ENCODE measurements around the gene ICE2.

DNA sequence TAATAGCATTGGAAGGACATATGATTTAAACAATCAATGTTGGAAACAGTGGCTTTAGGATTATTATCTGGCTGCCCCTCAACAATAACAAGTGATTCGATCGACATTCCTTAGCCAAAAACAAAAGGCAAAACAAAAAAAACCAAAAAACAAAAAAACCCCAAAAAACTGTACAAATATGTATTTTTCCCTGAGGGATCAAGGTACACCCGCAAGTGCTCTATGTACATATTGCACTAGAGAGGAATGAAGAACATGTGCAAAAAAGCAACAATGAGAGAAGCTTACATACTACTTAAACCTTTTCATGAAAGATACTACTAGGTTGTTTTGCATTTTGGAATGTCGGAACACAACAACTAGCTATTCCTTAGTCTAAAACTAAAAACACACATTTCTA lies 14.2 kb upstream of the ICE2 start:
- TF ChIP-seq, protein P1, sequence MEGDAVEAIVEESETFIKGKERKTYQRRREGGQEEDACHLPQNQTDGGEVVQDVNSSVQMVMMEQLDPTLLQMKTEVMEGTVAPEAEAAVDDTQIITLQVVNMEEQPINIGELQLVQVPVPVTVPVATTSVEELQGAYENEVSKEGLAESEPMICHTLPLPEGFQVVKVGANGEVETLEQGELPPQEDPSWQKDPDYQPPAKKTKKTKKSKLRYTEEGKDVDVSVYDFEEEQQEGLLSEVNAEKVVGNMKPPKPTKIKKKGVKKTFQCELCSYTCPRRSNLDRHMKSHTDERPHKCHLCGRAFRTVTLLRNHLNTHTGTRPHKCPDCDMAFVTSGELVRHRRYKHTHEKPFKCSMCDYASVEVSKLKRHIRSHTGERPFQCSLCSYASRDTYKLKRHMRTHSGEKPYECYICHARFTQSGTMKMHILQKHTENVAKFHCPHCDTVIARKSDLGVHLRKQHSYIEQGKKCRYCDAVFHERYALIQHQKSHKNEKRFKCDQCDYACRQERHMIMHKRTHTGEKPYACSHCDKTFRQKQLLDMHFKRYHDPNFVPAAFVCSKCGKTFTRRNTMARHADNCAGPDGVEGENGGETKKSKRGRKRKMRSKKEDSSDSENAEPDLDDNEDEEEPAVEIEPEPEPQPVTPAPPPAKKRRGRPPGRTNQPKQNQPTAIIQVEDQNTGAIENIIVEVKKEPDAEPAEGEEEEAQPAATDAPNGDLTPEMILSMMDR (IDR thresholded peaks at IDR 0.05; ENCODE audit: control extremely low read depth in 1 of 3, insufficient read depth in 1 of 3, low read depth in 1 of 3, low read length in 3 of 3) = no peak
- TF ChIP-seq SP1 (IDR thresholded peaks at IDR 0.05; ENCODE audit: low read depth, low read length) = no peak
- no peak for TF ChIP-seq PHF8 (conservative IDR thresholded peaks at IDR 0.05; ENCODE audit: low read depth, low read length)
- no peak for TF ChIP-seq TBP (IDR thresholded peaks at IDR 0.05; ENCODE audit: low read depth, low read length)
- no peak for TF ChIP-seq POLR2A (IDR thresholded peaks at IDR 0.05; ENCODE audit: control extremely low read depth in 1 of 2, low read depth in 2 of 2, low read length in 2 of 2)
- TF ChIP-seq BRCA1 (IDR thresholded peaks at IDR 0.05; ENCODE audit: low read depth, low read length) = no peak
- TF ChIP-seq JUND (IDR thresholded peaks at IDR 0.05; ENCODE audit: low read length) = no peak
- no peak for TF ChIP-seq CHD1 (IDR thresholded peaks at IDR 0.05; ENCODE audit: low read depth, low read length)
- TF ChIP-seq, protein P2, sequence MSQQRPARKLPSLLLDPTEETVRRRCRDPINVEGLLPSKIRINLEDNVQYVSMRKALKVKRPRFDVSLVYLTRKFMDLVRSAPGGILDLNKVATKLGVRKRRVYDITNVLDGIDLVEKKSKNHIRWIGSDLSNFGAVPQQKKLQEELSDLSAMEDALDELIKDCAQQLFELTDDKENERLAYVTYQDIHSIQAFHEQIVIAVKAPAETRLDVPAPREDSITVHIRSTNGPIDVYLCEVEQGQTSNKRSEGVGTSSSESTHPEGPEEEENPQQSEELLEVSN (IDR thresholded peaks at IDR 0.05) = no peak
- no peak for TF ChIP-seq YY1 (IDR thresholded peaks at IDR 0.05; ENCODE audit: low read depth, low read length)
- TF ChIP-seq ZNF274 (IDR thresholded peaks at IDR 0.05; ENCODE audit: borderline replicate concordance, extremely low read depth, low read length) = no peak
- no peak for TF ChIP-seq SP2 (IDR thresholded peaks at IDR 0.05; ENCODE audit: low read length)
- no peak for TF ChIP-seq CEBPB (IDR thresholded peaks at IDR 0.05; ENCODE audit: low read depth, low read length)

All from H1 (cell line).